Effector CD8-positive, alpha-beta T cell (primary cell): ENCODE measurements around the gene PTPN12.

Experiments used
- DNase-seq: peaks from one replicate; lab custom pipeline; 2025; lab: John Stamatoyannopoulos, UW

PTPN12 gene

DNA sequence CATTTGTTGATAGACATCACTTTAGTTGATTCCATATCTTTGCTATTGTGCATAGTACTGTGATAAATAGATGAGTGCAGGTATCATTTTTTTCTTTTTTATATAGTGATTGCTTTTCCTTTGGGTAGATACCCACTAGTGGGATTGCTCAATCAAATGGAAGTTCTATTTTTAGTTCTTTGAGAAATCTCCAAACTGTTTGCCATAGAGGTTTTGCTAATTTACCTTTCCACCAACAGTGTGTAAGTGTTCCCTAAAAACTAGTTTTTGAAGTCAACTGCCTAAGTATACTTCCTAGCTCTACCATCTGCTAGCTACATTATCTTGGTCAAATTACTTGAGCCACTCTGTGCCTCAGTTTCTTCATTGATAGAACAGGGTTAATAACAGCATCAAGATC is 127.6 kb downstream of the PTPN12 start:
- DNase-seq: no peak

DNA sequence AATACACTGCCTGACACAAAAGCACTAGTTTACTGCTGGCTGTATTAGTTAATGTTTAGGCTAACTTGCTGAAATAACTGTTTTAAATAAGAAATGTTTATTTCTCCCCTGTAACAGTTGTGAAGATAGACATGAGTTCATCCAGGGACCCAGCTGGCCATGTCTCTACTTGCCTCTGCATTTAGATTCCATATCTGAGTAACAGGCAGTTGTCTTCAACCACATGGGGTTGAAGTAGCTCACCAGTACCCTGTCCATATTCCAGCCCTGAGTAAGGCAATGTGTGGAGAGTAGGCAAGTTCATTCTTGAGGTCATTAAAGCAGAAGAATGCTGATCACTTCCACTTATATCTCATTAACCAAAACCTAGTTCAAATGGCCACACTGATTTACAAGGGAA is 128.1 kb downstream of the PTPN12 start:
- DNase-seq: no peak

DNA sequence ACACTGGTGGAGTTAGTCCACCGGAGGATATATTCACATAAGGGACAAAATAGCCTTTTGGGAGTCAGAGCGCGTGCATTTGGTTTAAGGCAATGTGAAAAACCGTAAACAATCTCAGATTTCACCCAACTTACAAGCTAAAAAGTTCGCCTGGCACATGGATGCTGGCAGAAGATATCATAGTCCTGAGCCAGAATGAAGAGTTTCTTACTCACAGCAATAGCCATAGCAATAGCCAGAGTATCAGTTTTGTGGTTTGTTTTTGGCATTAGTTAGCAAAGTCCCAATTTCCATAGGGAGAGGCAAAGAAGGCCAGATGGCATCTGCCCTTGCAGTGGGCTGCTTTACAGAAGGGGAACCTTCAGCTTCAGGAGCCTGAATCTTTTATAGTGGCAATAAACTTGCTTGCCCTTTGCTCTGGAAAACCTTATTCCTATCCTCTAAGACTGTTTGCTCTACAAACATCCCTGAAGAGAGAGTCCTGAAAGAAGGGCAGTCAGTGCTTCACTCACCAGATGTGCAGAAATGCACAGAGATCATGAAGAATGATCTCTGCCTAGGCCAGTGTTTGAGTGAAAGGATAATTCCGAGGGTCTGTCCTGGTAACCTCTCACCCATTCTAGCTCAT is 130.5 kb downstream of the PTPN12 start:
- no peak for DNase-seq

DNA sequence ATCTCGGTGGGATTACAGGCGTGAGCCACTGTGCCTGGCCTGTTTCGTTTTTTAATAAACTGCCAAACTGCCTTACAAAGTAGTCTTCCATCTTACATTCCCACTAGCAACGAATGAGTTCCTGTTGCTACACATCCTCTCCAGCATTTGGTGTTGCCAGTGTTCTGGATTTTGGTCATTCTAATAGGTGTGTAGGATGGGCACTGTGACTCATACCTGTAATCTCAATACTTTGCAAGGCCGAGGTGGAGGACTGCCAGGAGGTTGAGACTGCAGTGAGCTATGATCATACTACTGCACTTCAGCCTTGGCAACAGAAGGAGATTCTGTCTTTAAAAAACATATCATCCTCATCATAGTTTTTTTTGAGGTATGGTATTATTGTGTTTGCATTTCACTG is 137.8 kb downstream of the PTPN12 start:
- DNase-seq: no peak

DNA sequence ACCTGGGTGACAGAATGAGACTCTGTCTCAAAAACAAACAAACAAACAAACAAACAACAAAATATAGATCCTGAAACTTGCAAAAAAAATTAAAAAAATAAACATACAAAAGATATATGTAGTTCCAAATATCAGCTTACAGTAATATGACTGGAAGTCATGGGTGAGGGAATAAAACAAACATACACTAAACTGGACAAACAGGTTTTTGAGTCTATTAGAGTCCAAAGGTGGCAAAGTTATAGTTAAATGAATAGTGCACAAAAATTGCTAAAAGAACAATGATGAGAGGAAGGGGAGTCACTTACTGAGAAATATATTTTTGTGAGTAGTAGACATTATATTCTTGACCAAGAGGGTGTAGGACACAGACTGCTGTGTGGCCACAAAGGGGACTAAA is 142.5 kb downstream of the PTPN12 start:
- no peak for DNase-seq

DNA sequence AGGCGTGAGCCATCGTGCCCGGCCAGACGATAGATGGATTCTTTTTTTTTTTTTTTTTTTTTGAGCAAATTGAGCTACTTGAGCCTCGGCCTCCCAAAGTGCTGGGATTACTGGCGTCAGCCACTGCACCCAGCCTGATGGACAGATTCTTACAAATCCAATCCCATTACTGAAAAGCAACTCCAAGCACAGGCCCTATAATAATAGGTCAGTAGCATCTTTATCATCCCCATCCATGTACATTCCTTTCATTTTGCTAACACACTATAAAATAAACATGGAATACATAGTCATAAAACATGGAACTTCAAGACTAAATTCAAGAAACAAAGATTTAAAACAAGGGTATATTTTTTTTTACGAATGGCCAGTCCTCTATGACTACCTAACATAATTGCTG is 143.2 kb downstream of the PTPN12 start:
- no peak for DNase-seq

DNA sequence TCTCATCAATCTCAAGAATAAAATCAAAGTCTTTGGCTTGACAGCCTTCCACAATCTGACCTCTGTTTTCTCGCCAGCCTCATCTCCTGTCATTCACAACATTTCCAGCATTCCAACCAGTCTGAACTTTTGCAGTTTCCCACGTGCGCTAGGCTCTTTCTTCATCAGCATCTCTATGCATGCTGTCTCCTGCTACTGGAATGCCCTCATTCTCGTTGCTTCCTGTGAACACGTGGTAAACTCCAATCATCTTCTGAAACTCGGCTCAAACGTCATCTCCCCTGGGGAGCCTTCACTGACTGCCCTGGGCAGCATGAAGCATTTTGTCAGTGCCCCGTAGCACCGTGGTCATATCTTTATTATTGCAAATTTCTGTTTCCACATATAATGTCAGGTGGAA is 146.9 kb downstream of the PTPN12 start:
- no peak for DNase-seq

DNA sequence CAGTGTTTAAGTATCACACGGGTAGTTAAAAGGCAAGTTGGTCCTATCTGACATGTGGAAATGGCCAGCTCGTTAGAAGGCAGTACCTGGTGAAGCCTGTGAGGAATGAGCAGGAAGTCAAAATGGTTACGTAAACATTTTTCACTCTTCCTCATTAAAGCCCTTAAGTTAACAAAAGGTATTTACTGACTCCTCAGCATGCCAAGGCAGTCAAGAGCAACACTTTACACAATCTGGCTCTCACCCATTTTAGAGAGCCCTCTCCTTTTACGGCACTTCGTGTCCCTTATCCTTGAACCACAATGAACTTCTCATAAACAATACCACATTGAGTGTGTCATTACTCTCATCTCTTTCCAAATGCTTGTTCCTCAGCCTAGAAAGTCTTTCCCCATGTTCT is 148.1 kb downstream of the PTPN12 start:
- DNase-seq: no peak

DNA sequence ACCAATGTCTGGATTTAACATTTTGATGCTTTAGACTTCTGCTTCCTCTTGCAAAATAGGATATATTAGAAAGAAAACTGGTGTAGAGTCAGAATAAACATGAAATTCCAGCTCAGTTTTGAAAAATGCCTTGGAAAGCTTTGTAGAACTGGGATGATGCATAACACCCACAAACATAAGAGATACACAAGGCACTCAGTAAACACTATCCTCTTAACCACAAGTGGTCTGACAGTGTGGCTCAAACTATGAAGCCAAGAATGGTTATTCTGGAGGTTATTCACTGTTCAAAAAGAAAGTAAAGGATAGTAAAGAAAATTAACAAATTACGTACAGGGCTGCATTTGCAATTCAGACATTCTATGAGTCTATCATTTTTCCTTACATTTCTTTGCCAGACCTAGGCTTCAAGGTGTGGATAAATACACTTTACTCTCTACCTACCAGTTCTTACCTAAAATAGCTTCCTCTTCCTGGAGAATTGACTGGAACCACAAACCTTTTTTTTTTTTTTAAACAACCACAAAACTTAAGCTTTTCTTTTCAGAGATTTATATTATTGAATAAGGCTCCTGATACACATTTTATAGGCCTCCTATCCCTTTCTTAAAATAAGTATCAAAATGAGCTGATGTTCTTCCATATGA is 150.1 kb downstream of the PTPN12 start:
- no peak for DNase-seq

DNA sequence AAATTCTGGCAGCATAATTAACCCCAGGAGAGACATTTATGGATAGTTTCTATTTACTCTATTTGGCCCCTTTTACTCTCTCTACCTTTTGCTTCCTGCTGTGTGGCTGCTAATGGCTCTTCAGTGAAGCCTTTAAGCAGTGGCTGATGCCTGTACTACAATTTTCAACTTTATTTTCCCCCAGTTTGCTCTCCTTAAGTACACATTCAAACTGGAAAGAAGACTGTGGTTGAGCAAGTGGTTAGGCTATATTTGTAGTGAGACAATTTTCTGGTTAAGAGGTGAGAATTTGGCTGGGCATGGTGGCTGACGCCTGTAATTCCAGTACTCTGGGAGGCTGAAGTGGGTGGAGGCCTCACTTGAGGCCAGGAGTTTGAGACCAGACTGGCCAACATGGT is 150.7 kb downstream of the PTPN12 start:
- no peak for DNase-seq
